Nephron (organoid): Measurements from ENCODE around the gene SAMD14.
A peak's percentile ranks its signal among the peaks of the same experiment; 100 is the strongest.

ENCODE experiments used
- H3K27ac Mint-ChIP-seq, 3 experiments: 2 replicates each; pipeline ENCODE4 v1.8.0; 2020; ENCODE audit warnings: mixed read lengths in 3 of 3, mild to moderate bottlenecking in 2 of 3, moderate library complexity in 1 of 3
- H3K27me3 Mint-ChIP-seq: 2 replicates; pipeline ENCODE4 v1.8.0; 2021; ENCODE audit warnings: low read depth, mild to moderate bottlenecking, moderate library complexity, mixed read lengths
- H3K36me3 Mint-ChIP-seq: 2 replicates; pipeline ENCODE4 v1.8.0; 2020; ENCODE audit warnings: low read depth, mixed read lengths
- H3K4me1 Mint-ChIP-seq: 2 replicates; pipeline ENCODE4 v1.8.0; 2020; ENCODE audit warnings: mixed read lengths
- H3K4me3 Mint-ChIP-seq, 3 experiments: 2 replicates each; pipeline ENCODE4 v1.8.0; 2020; ENCODE audit warnings: mild to moderate bottlenecking in 3 of 3, mixed read lengths in 3 of 3, moderate library complexity in 2 of 3
- H3K9me3 Mint-ChIP-seq: 2 replicates; pipeline ENCODE4 v1.8.0; 2020; ENCODE audit warnings: mixed read lengths
- CTCF ChIP-seq, 3 experiments: fragments of 200-600 bp; sonication (generic); IDR thresholded peaks; one replicate each; pipeline ENCODE4 v1.5.0; 2021; ENCODE audit warnings: antibody characterized with exemption in 3 of 3; ENCODE audit not compliant: unreplicated experiment in 3 of 3

SAMD14 gene

DNA sequence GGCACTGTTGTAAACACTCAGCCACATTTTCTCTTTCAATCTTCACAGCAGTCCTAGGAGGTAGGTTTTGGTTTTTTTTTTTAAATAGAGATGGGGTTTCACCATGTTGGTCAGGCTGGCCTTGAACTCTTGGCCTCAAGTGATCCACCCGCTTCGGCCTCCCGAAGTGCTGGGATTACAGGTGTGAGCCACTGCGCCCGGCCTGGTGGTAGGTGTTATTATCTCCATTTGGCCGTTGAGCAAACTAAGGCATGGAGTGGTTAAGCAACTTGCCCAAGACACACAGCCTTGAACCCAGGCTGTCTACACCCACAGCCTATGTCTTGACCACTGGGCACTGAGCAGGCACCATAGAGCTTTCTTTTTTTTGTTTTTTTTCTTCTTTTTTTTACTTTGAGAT lies 44.5 kb upstream of the SAMD14 start:
- Mint-ChIP-seq H3K4me1 (peaks cover 57% of the 10 kb centered on the region), H3K4me3 (no peak overlapping the region), H3K27ac (peak overlapping the region; percentile 15 to 100 (median 99)), H3K9me3 (no peaks in the 10 kb centered on the region), H3K36me3 (no peaks in the 10 kb centered on the region), H3K27me3 (no peaks in the 10 kb centered on the region)
- no peak for TF ChIP-seq CTCF (IDR thresholded peaks at IDR 0.05; ENCODE audit: unreplicated experiment in 3 of 3)

GRCh38 chr17:50173335-50173941 lies 43.5 kb upstream of the SAMD14 start:
- Mint-ChIP-seq H3K27me3 (no peaks in the 10 kb centered on the region), H3K27ac (peak overlapping the region; percentile 91 to 100 (median 99)), H3K9me3 (no peaks in the 10 kb centered on the region), H3K4me3 (peak overlapping the region; percentile 1 to 44 (median 28)), H3K4me1 (peaks cover 60% of the 10 kb centered on the region), H3K36me3 (no peaks in the 10 kb centered on the region)
- TF ChIP-seq CTCF (IDR thresholded peaks at IDR 0.05; ENCODE audit: unreplicated experiment in 3 of 3): no peak

- H3K4me3 Mint-ChIP-seq: peak overlapping the region in 1 of 3 experiments; percentile 44
- no peaks in the 10 kb centered on the region for H3K36me3 Mint-ChIP-seq
- no peaks in the 10 kb centered on the region for H3K9me3 Mint-ChIP-seq
- no peaks in the 10 kb centered on the region for H3K27me3 Mint-ChIP-seq
- H3K27ac Mint-ChIP-seq: peak overlapping the region; percentile 91 to 100 (median 99)
- no peak for TF ChIP-seq CTCF (IDR thresholded peaks at IDR 0.05; ENCODE audit: unreplicated experiment in 3 of 3)
- H3K4me1 Mint-ChIP-seq: peaks cover 58% of the 10 kb centered on the region
These were observed 43.0 kb upstream of the SAMD14 start for GRCh38 chr17:50172936-50173334.

- no peak overlapping the region for H3K4me3 Mint-ChIP-seq
- TF ChIP-seq CTCF (IDR thresholded peaks at IDR 0.05; ENCODE audit: unreplicated experiment in 3 of 3): no peak
- no peaks in the 10 kb centered on the region for H3K9me3 Mint-ChIP-seq
- H3K27me3 Mint-ChIP-seq: no peaks in the 10 kb centered on the region
- H3K36me3 Mint-ChIP-seq: no peaks in the 10 kb centered on the region
- peak overlapping the region in 2 of 3 experiments; percentile 99 to 100 for H3K27ac Mint-ChIP-seq
- peaks cover 53% of the 10 kb centered on the region for H3K4me1 Mint-ChIP-seq
These were observed 42.2 kb upstream of the SAMD14 start for GRCh38 chr17:50172130-50172529.

DNA sequence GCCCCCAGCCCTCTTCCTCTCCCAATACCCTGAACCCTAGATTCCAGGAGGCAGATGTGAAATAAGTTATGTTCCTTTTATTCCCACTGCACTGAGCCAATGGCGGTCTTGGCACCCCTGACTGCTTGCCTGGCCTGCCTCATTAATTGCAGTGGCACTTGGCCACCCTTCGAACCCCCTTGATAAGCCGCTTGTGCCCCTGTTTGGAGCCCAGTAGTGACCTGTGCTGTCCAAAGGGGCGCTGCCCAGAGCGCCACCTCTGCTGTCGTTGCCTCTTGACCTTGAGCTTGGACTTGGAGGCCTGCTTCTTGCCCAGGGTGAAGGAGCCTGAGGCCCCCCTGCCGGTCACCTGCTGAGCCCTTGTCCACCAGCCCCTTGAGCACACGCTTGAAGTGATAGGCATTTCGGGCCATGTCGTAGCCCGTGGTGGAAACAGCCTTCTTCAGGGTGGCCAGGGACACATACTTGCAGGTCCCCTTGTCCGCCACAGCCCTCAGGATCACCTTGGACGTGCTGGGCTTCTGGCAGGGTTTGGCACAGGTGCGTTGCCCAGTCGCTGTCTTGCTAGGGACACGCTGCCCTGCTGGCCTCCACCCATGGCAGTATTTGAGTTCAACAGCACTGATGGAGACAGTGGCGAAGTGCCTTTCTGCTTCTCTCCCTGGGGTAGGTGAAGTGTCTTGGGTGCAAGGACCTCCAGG lies 41.6 kb upstream of the SAMD14 start:
- H3K9me3 Mint-ChIP-seq: no peaks in the 10 kb centered on the region
- H3K36me3 Mint-ChIP-seq: no peaks in the 10 kb centered on the region
- peaks cover 49% of the 10 kb centered on the region for H3K4me1 Mint-ChIP-seq
- TF ChIP-seq CTCF (IDR thresholded peaks at IDR 0.05; ENCODE audit: unreplicated experiment in 3 of 3): no peak
- H3K27me3 Mint-ChIP-seq: no peaks in the 10 kb centered on the region
- peak overlapping the region; percentile 19 to 100 (median 77) for H3K27ac Mint-ChIP-seq
- peak overlapping the region in 1 of 3 experiments; percentile 0 for H3K4me3 Mint-ChIP-seq
